ENCODE data around the gene PRDM12.

PRDM12 gene

GRCh38 chr9:130689572-130689936 is 25.2 kb downstream of the PRDM12 start:
- peak overlapping the region; percentile 57 for H3K4me3 ChIP-seq (ENCODE audit: low read depth, low read length)
- TF ChIP-seq CTCF (IDR thresholded peaks at IDR 0.05; ENCODE audit: control insufficient read depth, extremely low read depth, insufficient read depth): no peak
- no peak for DNase-seq (ENCODE audit: low read depth)

GRCh38 chr9:130689937-130690700 is 25.7 kb downstream of the PRDM12 start:
- no peak for TF ChIP-seq CTCF (IDR thresholded peaks at IDR 0.05; ENCODE audit: control insufficient read depth, extremely low read depth, insufficient read depth)
- peak overlapping the region; percentile 57 for H3K4me3 ChIP-seq (ENCODE audit: low read depth, low read length)
- DNase-seq (ENCODE audit: low read depth): peak; percentile 99

- DNase-seq (ENCODE audit: low read depth): no peak
- no peak overlapping the region for H3K4me3 ChIP-seq (ENCODE audit: low read depth, low read length)
- no peak for TF ChIP-seq CTCF (IDR thresholded peaks at IDR 0.05; ENCODE audit: control insufficient read depth, extremely low read depth, insufficient read depth)
These were observed 27.9 kb downstream of the PRDM12 start for GRCh38 chr9:130692321-130692720.

GRCh38 chr9:130693101-130693425 is 28.7 kb downstream of the PRDM12 start:
- no peak for TF ChIP-seq CTCF (IDR thresholded peaks at IDR 0.05; ENCODE audit: control insufficient read depth, extremely low read depth, insufficient read depth)
- H3K4me3 ChIP-seq (ENCODE audit: low read depth, low read length): peak overlapping the region; percentile 99
- DNase-seq (ENCODE audit: low read depth): no peak

GRCh38 chr9:130693426-130694191 is 29.2 kb downstream of the PRDM12 start, which contains the start of gene EXOSC2:
Gene EXOSC2, plus strand, starts transcription at chr9:130693780. Its CDS starts 12 bp downstream, at chr9:130693792.
- peak; percentile 97 for DNase-seq (ENCODE audit: low read depth)
- no peak for TF ChIP-seq CTCF (IDR thresholded peaks at IDR 0.05; ENCODE audit: control insufficient read depth, extremely low read depth, insufficient read depth)
- peak within 1 kb of the TSS; percentile 99 for H3K4me3 ChIP-seq (ENCODE audit: low read depth, low read length)

- no peak for DNase-seq (ENCODE audit: low read depth)
- no peak for TF ChIP-seq CTCF (IDR thresholded peaks at IDR 0.05; ENCODE audit: control insufficient read depth, extremely low read depth, insufficient read depth)
- peak overlapping the region; percentile 99 for H3K4me3 ChIP-seq (ENCODE audit: low read depth, low read length)
These were observed 29.8 kb downstream of the PRDM12 start for GRCh38 chr9:130694205-130694604.

Measured in LNCaP clone FGC (cell line).